NCI-H460 (cell line): ENCODE results near the gene TMA7B. TPM values are rescaled to one million over a fixed set of nuclear protein-coding genes. Genes with fewer than 3 reads are reported as not detected.

ENCODE experiments used
- DNase-seq: peaks from one replicate; pipeline ENCODE4 v3.0.0-alpha.2; 2016; ENCODE audit warnings: low read depth; ENCODE audit errors: extremely low read depth
- polyA plus RNA-seq: library from polyadenylated mRNA; depleted of rRNA; stranded (reverse); fragments of >200 nt; gene quantifications from 2 replicates; pipeline ENCODE4 v1.2.3, GENCODE V29; 2014; cell fraction: nucleus; rRNA removed
- total RNA-seq: library from RNA; depleted of rRNA; stranded (reverse); fragments of >200 nt; shearing (Covaris generic); gene quantifications from 2 replicates; pipeline ENCODE4 v1.2.3, GENCODE V29; 2014; rRNA removed

Gene TMA7B
- not detected in 2 replicates for total RNA-seq
- not detected in 2 replicates for polyA plus RNA-seq

DNA sequence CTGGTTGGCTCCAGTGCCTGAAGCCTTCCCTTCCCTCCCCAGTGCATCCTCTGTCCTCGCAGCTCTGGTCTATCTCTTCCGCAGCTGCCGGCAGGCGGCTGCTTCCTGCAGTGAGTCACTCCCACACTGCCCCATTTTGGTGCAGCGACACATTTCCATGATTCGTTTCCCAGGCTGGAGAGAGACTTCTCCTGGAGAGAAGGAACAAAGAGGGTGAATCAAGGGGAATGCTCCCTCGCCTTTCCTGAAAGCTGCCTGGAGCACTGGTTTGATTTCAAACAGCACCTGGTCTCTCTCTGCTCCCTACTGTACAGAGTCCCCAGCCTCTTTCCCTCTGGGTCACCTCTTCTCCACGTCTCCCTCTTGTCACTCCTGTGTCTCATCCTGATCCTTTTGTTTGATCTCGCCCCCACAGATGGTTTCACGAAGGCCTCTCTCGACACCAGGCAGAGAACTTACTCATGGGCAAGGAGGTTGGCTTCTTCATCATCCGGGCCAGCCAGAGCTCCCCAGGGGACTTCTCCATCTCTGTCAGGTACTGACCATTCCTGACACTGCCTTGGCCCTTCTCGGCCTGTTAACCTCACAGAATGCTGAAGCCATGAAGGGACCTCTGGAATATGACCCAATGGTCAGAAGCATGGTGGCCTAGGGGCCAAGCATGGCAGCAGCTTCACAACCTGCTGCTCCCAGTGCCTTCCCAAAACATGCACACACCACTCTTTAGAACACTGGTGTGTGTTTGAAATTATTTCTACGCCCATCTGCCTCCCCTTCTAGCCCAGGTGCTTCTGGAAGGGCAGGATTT, at the start of gene TMA7B:
TMA7B (plus strand) TSS at position 758 of the 808 bp plus-strand sequence. CDS start 3,978 bp downstream, outside the sequence.
- no peak for DNase-seq

DNA sequence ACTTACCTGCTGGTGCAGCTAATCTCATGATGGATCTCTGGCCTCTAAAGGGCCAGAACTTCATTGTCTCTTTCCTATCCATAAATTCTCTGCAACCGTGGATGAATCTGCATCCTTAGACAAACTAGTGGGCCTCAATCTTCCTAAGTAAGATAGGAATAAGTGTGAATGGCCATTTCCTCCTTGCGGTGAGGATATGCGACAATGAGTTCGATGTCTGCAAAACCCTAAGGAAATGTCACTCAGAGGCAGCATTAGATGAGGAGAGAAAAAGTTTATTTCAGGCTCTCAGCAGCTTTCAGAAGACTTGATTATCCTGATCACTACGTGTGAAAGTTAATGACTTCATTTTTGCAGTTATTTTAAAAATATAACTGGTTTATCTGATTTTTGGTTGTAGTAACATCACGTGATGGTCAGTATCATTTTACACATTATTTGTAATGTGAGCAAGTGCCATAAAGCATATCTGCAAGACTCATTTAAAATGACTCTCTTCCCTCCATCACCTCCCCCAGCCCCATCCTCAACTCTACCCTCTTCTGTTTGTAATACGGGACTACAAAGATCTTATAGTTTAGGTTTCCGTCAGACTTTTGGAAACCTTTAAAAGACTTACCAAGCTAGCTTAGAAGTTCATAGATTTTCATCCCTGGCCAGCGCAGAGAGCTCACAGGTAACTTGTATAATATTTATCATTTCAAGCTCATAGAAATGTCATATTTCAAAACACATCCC, 49.2 kb upstream of the TMA7B start:
- no peak for DNase-seq

DNA sequence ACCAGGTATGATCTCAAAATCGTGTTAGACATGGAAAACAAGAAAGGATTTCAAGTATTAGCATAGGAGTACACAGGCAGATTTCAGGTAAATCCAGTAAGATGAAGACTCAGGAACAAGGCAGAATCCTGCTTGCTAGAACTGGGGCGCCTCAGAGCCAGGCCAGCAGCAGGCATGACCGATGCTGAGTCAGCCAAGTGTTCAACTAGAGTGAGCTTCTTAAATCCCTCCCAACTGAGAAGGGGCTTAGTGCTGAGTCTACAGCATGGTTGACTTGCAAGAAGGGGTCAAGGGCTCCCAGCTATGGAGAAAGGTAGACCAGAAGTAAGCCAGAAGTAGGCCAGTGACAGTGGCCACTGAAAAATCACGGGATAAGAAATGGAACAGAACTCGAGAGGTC, 46.9 kb upstream of the TMA7B start:
- DNase-seq, result no peak

DNA sequence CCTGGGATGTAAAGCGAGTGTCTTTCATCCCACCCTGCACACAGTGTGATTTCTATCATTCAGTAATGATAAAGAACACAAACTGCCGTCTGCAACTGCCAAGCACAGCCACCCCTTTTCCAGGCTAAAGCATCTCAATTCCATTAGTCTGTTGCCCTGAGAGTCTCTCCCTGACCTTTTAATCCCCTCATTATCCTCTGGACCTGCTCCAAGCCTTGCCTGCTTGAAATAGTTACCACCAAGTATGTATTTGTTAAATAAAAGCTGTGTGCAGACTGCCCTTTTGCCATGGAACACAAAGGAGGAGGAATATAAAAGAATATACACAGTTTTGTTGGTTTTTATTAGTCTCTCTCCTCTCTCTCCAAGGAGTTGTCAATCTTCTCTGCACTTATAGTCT, 46.3 kb upstream of the TMA7B start:
- DNase-seq, result no peak

DNA sequence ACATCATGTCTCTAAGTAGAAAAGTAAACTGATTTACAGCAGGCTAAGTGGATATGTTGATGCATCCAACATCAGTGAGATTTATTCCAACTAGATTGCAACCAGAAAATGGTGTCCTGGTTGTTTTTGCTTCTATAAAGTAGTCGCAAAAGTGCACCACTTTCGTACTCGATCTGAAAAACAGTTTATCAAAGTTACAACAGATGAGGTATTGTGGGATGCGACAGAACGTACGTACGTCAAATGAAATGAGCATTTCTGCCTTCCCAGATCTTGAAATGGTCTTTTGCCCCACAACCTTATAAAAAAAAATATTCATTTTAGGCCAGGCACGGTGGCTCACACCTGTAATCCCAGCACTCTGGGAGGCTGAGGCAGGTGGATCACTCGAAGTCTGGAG, 45.6 kb upstream of the TMA7B start:
- DNase-seq, result no peak

DNA sequence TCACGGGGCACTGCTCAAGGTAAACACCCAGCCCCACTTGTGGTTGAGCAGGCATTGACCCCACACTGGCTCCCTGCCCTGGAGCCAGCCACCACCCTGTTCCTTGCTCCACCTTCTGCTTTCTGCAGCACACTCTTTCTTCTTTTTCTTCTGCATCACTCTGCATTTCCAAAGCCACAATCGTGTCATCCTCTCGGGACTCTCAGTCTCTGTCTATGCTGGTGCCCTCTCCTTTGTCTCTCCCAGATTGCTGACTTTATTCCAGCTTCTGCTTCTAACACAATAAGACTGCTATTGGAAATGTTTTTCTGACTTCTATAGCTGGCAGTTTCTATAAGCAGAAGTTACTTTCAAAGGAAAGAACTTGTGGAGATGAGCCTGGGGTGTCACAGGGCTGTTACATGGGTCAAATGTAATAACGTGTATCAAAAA, 44.9 kb upstream of the TMA7B start:
- DNase-seq, result no peak

DNA sequence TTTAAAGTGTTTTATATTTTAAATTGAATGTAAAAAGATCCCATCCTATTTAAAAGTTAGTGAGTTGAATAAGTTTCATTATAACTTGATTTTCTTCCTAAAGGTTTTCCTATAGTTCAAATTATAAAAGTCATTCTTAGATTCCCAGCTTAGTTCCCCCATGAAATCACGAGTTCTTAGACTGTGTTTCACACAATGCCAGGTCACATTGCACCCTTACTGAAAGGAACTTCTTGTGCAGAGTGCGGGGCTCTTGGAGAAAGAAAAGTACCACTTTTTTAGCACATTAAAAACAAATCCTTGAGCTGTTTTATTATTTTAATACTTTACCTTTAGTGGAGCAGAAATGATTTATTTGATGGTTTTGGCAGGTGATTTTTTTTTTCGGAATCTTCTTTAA, 43.7 kb upstream of the TMA7B start:
- no peak for DNase-seq

DNA sequence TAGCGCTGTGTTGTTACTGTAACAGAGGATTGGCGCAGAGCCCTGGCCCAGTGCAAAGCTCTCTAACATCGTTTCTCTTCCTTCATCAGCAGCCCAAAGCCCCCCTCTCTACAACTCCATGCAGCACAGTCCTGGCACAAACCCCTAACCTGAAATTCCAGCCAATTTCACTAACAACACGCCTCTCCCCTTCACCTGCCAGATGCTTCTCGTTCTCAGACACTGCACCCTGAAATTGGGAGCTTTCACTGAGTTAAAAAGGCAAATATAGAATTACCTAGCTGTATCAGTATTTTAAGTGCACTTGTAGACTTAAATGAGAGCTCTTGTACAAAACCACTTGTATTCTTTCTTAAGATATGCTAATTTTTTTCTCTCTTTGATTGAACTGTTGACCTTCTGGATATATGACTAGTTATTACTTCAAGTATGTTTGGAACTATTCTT, 43.0 kb upstream of the TMA7B start:
- no peak for DNase-seq

DNA sequence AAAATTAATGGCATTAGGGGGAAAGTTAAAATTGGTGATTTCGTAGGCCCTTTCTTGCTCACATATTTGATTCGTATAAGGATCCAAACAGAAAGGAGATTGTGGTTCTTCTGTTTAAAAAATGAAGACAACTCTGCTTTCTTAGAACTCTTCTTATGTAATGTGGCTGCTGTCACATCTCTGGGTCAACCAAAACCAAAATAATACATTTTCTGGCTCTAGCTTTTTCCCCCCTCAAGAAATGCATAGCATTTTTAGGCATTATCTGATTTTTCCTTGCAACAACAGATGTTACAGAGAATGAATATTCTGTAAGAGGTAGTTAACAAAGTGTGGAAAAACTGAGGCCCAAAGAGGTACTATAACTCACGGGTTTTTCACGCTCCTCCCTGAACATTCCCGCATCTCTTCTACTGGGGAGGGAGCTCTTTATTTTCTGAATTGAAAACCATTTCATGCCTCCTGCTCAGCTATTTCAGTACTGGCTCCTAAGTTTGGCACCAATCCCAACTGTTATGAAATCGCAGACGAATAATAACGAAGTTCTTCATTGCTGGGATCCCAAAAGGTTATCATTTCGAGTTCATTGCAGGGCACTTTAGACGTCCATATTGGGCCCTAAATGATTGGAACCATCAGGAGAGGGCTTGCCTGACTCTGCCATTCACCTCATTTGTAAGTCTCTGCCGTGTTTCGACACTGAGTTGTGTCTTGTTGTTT, 42.3 kb upstream of the TMA7B start:
- no peak for DNase-seq

DNA sequence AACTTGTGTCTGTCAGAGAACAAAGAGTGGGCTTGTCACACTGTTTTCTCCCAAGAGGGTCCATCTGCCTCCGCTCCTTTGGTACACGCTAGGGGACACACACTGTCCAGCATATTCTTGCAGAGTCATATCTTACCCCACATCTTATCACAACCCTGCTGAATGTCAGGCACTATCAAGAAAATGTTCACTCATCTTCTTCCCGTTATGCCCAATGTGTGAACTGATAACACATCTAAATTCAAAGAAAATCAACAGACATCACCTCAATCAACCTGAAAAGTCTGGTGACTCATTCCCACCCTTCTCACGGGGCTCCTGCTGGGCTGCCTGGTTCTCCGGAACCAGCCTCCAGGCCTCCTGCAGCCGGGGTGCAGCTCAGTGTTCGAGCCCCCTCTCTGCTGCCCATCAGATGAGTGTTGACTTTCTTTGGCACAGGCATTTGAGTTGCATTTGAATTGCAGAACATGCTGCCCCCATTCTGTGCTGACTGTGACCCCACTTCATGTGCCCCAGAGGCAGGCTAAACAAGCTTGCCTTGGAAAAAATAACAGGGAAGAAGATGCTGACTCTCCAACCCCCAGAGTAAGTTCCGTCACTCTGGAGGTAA, 40.0 kb upstream of the TMA7B start:
- DNase-seq, result no peak

DNA sequence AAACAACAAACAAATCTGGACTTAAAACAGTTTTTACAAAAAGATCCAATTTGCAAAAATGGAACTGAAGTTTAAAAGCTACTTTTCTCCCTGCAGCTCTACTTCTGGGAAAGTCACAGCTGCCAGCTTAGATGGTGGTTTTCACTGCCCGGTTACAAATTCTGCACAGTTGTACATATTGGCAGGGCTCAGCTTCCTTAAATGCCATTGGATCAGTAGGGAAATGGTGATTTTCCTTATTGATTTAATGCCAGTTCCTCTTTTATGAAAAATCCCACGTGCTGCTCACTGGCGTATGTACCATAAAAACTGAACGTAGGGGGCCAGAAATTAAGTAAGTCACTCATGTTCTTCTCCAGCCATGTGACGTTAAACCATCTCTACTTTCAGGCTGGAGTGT, 36.5 kb upstream of the TMA7B start:
- DNase-seq, result no peak

DNA sequence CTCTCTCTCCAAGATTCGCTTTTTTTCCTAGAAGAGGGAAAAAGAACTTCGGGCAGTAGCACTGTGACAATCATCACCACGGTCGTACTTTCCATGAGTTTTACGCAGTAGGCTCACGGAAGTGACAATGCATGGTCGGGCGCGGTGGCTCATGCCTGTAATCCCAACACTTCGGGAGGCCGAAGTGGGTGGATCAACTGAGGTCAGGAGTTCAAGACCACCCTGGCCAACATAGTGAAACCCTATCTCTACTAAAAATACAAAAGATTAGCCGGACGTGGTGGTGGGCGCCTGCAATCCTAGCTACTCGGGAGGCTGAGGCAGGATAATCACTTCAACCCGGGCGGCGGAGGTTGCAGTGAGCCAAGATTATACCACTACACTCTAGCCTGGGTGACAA, 35.9 kb upstream of the TMA7B start:
- DNase-seq, result no peak

DNA sequence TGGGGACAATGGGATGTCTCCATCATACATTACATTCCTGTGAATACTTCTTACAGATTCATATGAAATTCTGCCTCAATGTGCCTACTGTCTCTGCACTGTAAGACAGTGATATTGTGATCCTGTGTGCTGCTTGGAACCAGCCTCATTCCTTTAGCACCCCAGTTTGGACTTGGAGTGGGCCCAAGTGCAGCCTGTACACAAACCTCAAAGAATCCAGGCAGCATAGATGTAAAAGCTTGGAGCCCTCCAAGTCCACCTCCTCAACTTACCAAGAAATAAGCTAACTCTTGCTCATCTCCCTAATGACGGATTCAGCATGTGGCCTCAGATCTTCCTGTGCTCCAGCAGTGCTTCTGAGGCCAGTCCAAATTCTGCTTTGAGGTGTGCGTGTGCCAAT, 34.9 kb upstream of the TMA7B start:
- no peak for DNase-seq

DNA sequence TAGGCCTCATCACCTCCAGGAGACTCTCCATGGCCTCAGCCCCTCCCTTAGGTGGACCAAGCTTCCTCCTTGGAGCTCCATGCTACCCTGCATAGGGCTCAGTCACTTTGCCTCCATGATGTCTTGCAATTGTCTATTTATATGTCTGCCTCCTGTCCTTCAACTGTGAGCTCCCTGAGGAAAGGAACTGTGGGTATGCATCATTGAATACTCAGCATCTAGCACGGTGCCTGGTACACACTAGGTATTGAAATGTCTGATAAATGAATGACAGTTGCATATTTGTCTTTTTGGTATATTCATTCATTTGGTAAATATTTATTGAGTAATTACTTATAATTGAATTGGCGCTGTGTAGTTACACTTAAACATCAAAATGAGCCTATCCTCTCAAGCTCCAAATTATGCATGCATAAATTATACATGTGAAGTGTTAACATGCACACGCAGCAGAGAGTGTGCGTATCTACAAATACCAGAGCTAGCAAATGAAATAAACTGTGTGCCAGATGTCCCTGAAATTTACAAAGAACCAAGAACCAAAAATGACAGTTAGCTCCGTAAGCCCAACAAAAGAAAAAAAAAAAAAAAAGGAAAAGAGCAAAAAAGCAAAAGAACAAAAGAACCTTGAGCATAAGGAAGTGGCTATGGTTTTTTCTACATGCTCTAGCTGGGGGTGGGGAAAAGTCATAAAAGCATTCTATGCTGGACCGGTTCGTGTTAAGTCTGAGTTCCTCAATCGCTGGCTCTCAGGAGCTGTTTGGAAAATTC, 34.1 kb upstream of the TMA7B start:
- no peak for DNase-seq

DNA sequence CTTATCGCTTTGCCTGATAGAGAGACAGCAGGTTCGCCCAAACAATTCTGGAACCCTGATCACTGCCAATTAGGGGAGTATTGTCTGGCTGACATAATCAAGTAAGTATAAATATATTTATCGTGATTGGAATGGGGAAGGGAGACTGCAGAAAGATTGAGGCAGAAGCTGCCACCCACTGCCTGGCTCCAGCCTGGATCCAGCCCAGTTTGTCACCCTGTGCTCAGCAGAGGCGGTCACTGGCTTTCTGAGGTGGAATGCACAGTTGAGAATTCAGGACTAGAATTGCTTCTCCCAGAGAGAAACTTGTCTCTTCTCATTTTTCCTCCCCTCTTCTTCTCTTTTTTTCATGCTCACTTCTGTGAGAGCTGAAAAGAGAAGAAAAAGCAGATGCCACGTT, 33.4 kb upstream of the TMA7B start:
- DNase-seq, result no peak

DNA sequence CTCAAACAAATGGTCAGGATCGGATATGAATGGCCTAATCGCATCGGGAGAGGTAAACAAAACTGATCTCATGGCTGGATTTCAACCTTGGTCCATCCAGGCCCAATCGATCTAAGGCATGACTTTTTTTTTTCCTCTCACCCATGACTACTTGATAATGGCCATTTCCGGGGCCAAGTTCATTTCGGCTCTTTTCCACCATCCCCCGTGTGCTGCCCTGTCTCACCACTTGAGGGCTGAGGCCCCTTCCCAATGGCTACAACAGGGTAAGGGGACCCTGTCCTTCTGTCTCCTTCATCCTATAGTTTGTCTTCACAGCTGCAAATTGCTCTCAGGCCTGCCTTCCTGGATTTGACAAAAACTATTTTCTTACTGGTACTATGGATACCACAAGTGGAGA, 32.7 kb upstream of the TMA7B start:
- DNase-seq, result no peak

DNA sequence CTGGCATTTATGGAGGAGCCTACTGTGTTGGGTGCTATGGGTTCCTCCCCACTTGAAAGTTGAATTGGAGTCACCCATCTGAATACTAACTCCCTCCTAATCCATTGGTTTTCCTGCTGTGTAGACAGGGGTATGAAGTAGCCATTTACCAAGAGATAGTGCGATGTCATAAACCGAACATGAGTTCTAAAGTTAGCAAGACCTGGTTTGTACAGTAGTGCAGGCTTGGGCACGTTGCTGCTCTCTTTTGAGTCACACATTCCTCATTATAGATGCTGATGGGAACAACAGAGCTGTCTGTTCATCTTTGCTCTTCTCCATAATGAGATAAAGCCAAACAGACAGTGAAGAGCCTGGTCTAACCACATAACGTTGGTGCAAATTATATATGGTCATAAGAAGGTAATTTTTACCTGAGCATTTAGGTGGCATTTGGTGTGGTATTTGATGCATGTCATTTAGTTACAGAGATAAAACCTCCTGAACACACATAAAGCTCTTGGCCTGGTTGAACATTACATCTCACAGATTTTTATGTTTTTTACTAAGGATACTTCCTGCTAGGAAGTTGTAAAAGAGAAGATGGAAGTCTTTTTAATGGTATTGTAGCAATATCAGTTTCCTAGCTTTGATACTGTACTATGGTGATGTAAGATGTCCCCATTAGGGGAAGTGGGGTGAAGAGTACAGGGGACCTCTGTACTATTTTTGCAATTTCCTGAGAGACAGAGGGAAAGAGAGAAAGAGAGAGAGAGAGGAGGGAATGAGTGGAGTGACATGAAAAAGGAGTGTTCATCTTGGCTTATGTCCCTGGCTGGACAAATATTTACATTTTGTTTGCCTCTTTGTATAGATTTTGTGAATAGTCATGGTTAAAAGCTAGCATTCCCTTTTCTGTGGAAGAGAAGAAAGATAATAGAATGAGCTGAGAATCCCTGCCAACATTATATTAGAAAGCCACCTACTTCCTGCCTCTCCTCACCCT, 31.4 kb upstream of the TMA7B start:
- DNase-seq, result no peak

DNA sequence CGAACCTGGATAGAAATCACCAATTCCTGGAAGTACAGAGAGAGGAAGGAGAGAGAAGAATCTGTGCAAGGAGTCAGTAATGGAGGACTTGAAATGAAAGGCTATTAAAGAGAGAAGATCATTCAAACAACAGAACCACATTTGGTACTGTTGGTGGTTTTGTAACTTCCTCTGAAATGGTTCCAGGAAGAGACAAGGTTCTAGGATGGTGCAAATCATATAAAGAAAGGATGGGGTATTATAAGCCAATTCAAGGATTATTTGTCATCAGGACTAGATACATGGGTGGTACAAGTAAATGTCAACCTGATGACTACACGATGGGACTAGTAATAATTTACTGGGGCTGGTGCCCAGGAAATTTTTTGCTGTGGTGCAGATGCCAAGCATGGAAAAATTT, 28.9 kb upstream of the TMA7B start:
- DNase-seq, result no peak

DNA sequence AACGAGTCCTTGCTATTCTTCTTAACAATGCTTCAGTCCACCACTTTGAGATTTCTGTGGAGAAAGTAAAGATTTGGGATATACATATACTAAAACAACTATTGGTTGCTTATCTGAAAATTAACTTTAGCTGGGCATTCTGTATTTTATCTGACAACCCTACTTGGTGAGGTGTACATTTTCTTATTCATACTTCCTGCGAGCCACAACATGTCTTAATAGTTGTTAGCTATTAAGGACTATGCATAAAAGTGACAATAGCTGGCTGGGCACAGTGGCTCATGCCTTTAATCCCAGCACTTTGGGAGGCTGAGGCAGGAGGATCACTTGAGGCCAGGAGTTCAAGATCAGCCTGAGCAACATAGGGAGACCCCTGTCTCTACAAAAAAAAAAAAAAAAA, 28.0 kb upstream of the TMA7B start:
- DNase-seq, result no peak
